Psoas muscle (tissue), 8 donors: ENCODE data around the gene CDNF. TPM values are rescaled to one million over a fixed set of nuclear protein-coding genes. Genes with fewer than 3 reads are reported as not detected.
A peak's percentile ranks its signal among the peaks of the same experiment; 100 is the strongest.

Experiments
- ATAC-seq, 4 donors: fragments of 200-7000 bp; cut with Tn5 transposase; one replicate each; pipeline ENCODE4 v1.9.1; 2020; ENCODE audit warnings: moderate library complexity in 3 of 4, mild to moderate bottlenecking in 2 of 4
- DNase-seq, 2 donors: peaks; one replicate each; pipeline ENCODE4 v3.0.0-alpha.2; 2020
- H3K27ac ChIP-seq: fragments of 200-600 bp; one replicate; pipeline ENCODE4 v1.8.0; 2022
- H3K27me3 ChIP-seq, 3 donors: fragments of 200-600 bp in 1 of 3; one replicate each; pipeline versions ENCODE4 v1.6.1 to v1.8.0; 2013 to 2022; ENCODE audit warnings: low read length in 2 of 3, mild to moderate bottlenecking in 2 of 3, moderate library complexity in 1 of 3; ENCODE audit not compliant: insufficient read depth in 3 of 3
- H3K36me3 ChIP-seq, 2 donors: fragments of 200-600 bp in 1 of 2; one replicate each; pipeline versions ENCODE4 v1.6.1 to v1.8.0; 2013 to 2022; ENCODE audit warnings: low read depth in 1 of 2, mild to moderate bottlenecking in 1 of 2, moderate library complexity in 1 of 2; ENCODE audit not compliant: insufficient read depth in 1 of 2
- H3K4me1 ChIP-seq: fragments of 200-600 bp; one replicate; pipeline ENCODE4 v1.8.0; 2022
- H3K4me3 ChIP-seq: fragments of 200-600 bp; one replicate; pipeline ENCODE4 v1.8.0; 2022; ENCODE audit warnings: mild to moderate bottlenecking
- H3K9me3 ChIP-seq: fragments of 200-600 bp; one replicate; pipeline ENCODE4 v1.8.0; 2022
- CTCF ChIP-seq: fragments of 200-600 bp; IDR thresholded peaks from one replicate; pipeline ENCODE4 v1.8.0; 2022; ENCODE audit warnings: antibody characterized with exemption
- WGBS, 3 donors: extraction: QIAGEN DNeasy Blood & Tissue Kit; methylation state at CpG; one replicate each; pipeline versions ENCODE4 v1.1.6 to v1.1.7; 2013; 5-methylcytosine and 5-hydroxymethylcytosine counted together
- intact Hi-C, 2 donors: fragments of 100-400 bp; cut with DNase I; formaldehyde crosslinking; loops; one replicate each; pipeline versions ENCODE4 v1.11.0 to v1.14.2; 2022
- polyA plus RNA-seq, 3 donors: library from polyadenylated mRNA; stranded (reverse); fragments of 200-250 nt; gene quantifications; one replicate each; pipeline ENCODE4 v1.2.3, GENCODE V29; 2013
- total RNA-seq, 4 donors: library from RNA; stranded (reverse); fragmentation: NEBNext Ultra II Directional in 2 of 4; extraction: Animal tissue kit (Norgen Biotek cat#: 25700) in 2 of 4; gene quantifications; one replicate each; pipeline versions ENCODE4 v1.2.1 to v1.2.4, GENCODE V29; 2021 to 2023
- donor health status: healthy with polysubstance abuse.
- donor health status: DM: no; HTN: no; CAD: no; lungs with moderate emphysema.
- donor health status: Bipolar disorder and iron deficiency.
- donor health status: healthy.
- donor health status: DM: yes; HTN: yes; CAD: no.
- donor health status: DM: no; HTN: no; CAD: no.
- donor health status: DM: no; HTN: no; CAD: no.
- donor health status: DM: yes; HTN: yes; CAD: no.

CDNF gene
- total and polyA plus RNA-seq, 7 donors = 4.9 to 23.5 (median 17.4) TPM

GRCh38 chr10:14843327-14843988 is 5.6 kb upstream of the CDNF start:
- Histone ChIP-seq H3K4me3 (no peak overlapping the region), H3K27ac (no peak overlapping the region), H3K36me3 (peaks cover 17 to 61% of the 10 kb centered on the region in 2 donors), H3K4me1 (peaks cover 7% of the 10 kb centered on the region), H3K9me3 (no peaks in the 10 kb centered on the region), H3K27me3 (no peaks in the 10 kb centered on the region)
- ATAC-seq (no peak), DNase-seq (no peak)
- no peak for TF ChIP-seq CTCF
- intact Hi-C loops = no loop called here
- 83 to 92% (median 84%) methylated on average over 15 of the region's 15 CpGs for WGBS, 3 donors

- Histone ChIP-seq H3K36me3 (peaks cover 17 to 53% of the 10 kb centered on the region in 2 donors), H3K27me3 (no peaks in the 10 kb centered on the region), H3K27ac (no peak overlapping the region), H3K9me3 (no peaks in the 10 kb centered on the region), H3K4me3 (no peak overlapping the region), H3K4me1 (peaks cover 18% of the 10 kb centered on the region)
- no peak for TF ChIP-seq CTCF
- 93 to 96% (median 93%) methylated on average over 2 of the region's 2 CpGs for WGBS, 3 donors
- intact Hi-C loops = no loop called here
- DNase-seq (no peak), ATAC-seq (no peak)
These were observed 2.3 kb upstream of the CDNF start for GRCh38 chr10:14840178-14840577.

GRCh38 chr10:14839305-14839695 is 1.5 kb upstream of the CDNF start:
- 8 to 10% (median 8%) methylated on average over 14 of the region's 14 CpGs for WGBS, 3 donors
- ATAC-seq = no peak
- TF ChIP-seq CTCF = no peak
- peaks cover 18% of the 10 kb centered on the region for H3K4me1 ChIP-seq
- H3K27ac ChIP-seq = peak overlapping the region; percentile 97
- H3K9me3 ChIP-seq = no peaks in the 10 kb centered on the region
- H3K36me3 ChIP-seq = peaks cover 21 to 49% of the 10 kb centered on the region in 2 donors
- H3K4me3 ChIP-seq = peak overlapping the region; percentile 79
- H3K27me3 ChIP-seq = no peaks in the 10 kb centered on the region
- DNase-seq = no peak
- intact Hi-C loops = loop anchor here (2.0 to 10.0 kb wide), 5 partner anchors 38 to 328 kb away; partner anchors contain the start of genes NMT2 (in 2 of the 2) and MEIG1 (in 1 of the 2)

- peak in 1 of 4 donors; percentile 15 for ATAC-seq
- DNase-seq = peak; percentile 37 to 66
- intact Hi-C loops = loop anchor here (2.0 to 10.0 kb wide), 5 partner anchors 38 to 329 kb away; partner anchors contain the start of genes NMT2 (in 2 of the 2) and MEIG1 (in 1 of the 2)
- Histone ChIP-seq H3K4me3 (peak overlapping the region; percentile 79), H3K4me1 (peaks cover 18% of the 10 kb centered on the region), H3K9me3 (no peaks in the 10 kb centered on the region), H3K36me3 (peaks cover 16 to 48% of the 10 kb centered on the region in 2 donors), H3K27me3 (no peaks in the 10 kb centered on the region), H3K27ac (peak overlapping the region; percentile 97)
- WGBS, 3 donors = 0 to 1% (median 0%) methylated on average over 45 to 60 of the region's 60 CpGs
- TF ChIP-seq CTCF = no peak
These were observed 906 bp upstream of the CDNF start for GRCh38 chr10:14838582-14839304.
